HepG2 (cell line): ENCODE results near the gene HIRA.
"Not testable (repeated sequence)": the region's sequence is repeated elsewhere in the genome, so short reads cannot be mapped to it uniquely, and the experiment has no call there.

Source experiments
- POLR2AphosphoS5 ChIP-seq: IDR thresholded peaks from 2 replicates; pipeline ENCODE4 v1.6.1; 2012; ENCODE audit warnings: low read depth, low read length
- SMAD1 ChIP-seq: sonication (generic); formaldehyde crosslinking; IDR thresholded peaks from 2 replicates; pipeline ENCODE4 v1.4.0; 2020; ENCODE audit warnings: missing genetic modification reagents, low read depth, mild to moderate bottlenecking, borderline replicate concordance
- SRSF1 ChIP-seq: fragments of 200-400 bp; formaldehyde crosslinking; optimal IDR thresholded peaks from 2 replicates; pipeline ENCODE3; 2017; ENCODE audit warnings: mild to moderate bottlenecking, low read depth, low read length, moderate library complexity
- SRY ChIP-seq: sonication (generic); formaldehyde crosslinking; IDR thresholded peaks from 2 replicates; pipeline ENCODE4 v1.8.0; 2022; ENCODE audit warnings: mild to moderate bottlenecking, missing genetic modification reagents
- ZFP37 ChIP-seq: sonication (generic); formaldehyde crosslinking; IDR thresholded peaks from 2 replicates; pipeline ENCODE4 v1.4.0; 2020; ENCODE audit warnings: missing genetic modification reagents, borderline replicate concordance
- ZNF232 ChIP-seq: sonication (generic); formaldehyde crosslinking; IDR thresholded peaks from 2 replicates; pipeline ENCODE4 v1.4.0; 2020; ENCODE audit warnings: missing genetic modification reagents, borderline replicate concordance
- ZNF501 ChIP-seq: sonication (generic); formaldehyde crosslinking; IDR thresholded peaks from 2 replicates; pipeline ENCODE4 v1.5.1; 2020; ENCODE audit warnings: mild to moderate bottlenecking, moderate library complexity, missing genetic modification reagents
- ZNF670 ChIP-seq: sonication (generic); formaldehyde crosslinking; IDR thresholded peaks from 2 replicates; pipeline ENCODE4 v1.8.0; 2022; ENCODE audit warnings: mild to moderate bottlenecking, missing genetic modification reagents, borderline replicate concordance
- TF ChIP-seq, protein P1 (sequence below): sonication (generic); formaldehyde crosslinking; IDR thresholded peaks from 2 replicates; pipeline ENCODE4 v1.5.0; 2020; ENCODE audit warnings: missing genetic modification reagents, mild to moderate bottlenecking, borderline replicate concordance
- TF ChIP-seq, protein P2 (sequence below): sonication (generic); formaldehyde crosslinking; IDR thresholded peaks from 2 replicates; pipeline ENCODE4 v1.5.0; 2020; ENCODE audit warnings: mild to moderate bottlenecking, missing genetic modification reagents, moderate library complexity
- TF ChIP-seq, protein P3 (sequence below): sonication (generic); formaldehyde crosslinking; IDR thresholded peaks from 2 replicates; pipeline ENCODE4 v1.8.1; 2022; ENCODE audit warnings: mild to moderate bottlenecking, missing genetic modification reagents

DNA sequence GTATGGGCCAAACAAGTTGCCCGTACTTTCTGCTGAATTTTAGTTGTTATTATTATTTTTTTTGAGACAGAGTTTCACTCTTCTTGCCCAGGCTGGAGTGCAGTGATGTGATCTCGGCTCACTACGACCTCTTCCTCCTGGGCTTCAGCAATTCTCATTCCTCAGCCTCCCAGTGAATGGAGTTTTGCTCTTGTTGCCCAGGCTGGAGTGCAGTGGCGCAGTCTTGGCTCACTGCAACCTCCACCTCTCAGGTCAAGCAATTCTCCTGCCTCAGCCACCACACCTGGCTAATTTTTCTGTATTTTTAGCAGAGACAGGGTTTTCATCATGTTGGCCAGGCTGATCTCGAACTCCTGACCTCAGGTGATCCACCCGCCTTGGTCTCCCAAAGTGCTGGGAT lies 125.0 kb downstream of the HIRA start:
- TF ChIP-seq POLR2AphosphoS5; ZNF501 (CRISPR knock-in tag); SRY (CRISPR knock-in tag); SMAD1; ZNF670 (CRISPR knock-in tag); SRSF1; ZFP37 (CRISPR knock-in tag); ZNF232 (CRISPR knock-in tag): not testable (repeated sequence)
- TF ChIP-seq, protein P1, sequence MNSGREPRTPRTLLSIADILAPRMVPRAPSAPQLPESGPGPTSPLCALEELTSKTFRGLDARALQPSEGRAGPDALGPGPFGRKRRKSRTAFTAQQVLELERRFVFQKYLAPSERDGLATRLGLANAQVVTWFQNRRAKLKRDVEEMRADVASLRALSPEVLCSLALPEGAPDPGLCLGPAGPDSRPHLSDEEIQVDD (CRISPR knock-in tag) = not testable (repeated sequence)
- TF ChIP-seq, protein P2, sequence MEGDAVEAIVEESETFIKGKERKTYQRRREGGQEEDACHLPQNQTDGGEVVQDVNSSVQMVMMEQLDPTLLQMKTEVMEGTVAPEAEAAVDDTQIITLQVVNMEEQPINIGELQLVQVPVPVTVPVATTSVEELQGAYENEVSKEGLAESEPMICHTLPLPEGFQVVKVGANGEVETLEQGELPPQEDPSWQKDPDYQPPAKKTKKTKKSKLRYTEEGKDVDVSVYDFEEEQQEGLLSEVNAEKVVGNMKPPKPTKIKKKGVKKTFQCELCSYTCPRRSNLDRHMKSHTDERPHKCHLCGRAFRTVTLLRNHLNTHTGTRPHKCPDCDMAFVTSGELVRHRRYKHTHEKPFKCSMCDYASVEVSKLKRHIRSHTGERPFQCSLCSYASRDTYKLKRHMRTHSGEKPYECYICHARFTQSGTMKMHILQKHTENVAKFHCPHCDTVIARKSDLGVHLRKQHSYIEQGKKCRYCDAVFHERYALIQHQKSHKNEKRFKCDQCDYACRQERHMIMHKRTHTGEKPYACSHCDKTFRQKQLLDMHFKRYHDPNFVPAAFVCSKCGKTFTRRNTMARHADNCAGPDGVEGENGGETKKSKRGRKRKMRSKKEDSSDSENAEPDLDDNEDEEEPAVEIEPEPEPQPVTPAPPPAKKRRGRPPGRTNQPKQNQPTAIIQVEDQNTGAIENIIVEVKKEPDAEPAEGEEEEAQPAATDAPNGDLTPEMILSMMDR (CRISPR knock-in tag) = not testable (repeated sequence)
- TF ChIP-seq, protein P3, sequence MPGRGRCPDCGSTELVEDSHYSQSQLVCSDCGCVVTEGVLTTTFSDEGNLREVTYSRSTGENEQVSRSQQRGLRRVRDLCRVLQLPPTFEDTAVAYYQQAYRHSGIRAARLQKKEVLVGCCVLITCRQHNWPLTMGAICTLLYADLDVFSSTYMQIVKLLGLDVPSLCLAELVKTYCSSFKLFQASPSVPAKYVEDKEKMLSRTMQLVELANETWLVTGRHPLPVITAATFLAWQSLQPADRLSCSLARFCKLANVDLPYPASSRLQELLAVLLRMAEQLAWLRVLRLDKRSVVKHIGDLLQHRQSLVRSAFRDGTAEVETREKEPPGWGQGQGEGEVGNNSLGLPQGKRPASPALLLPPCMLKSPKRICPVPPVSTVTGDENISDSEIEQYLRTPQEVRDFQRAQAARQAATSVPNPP (CRISPR knock-in tag) = not testable (repeated sequence)
